Large intestine (tissue), 3 donors: Measurements from ENCODE around the gene TRDN. TPM values are rescaled to one million over a fixed set of nuclear protein-coding genes. Genes with fewer than 3 reads are reported as not detected.

Experiments used
- DNase-seq, 2 donors: peaks; one replicate each; pipeline versions ENCODE4 v3.0.0 to v3.0.0-alpha.2; 2013
- H3K27ac ChIP-seq: one replicate; pipeline ENCODE4 v1.5.1; 2013; ENCODE audit warnings: low read length
- H3K27me3 ChIP-seq: 2 replicates; pipeline ENCODE4 v1.6.1; 2013; ENCODE audit warnings: low read length; ENCODE audit not compliant: control insufficient read depth, insufficient read depth
- H3K36me3 ChIP-seq: 2 replicates; pipeline ENCODE4 v1.6.1; 2013; ENCODE audit warnings: low read length; ENCODE audit not compliant: control insufficient read depth, insufficient read depth
- H3K4me1 ChIP-seq: one replicate; pipeline ENCODE4 v1.6.1; 2013; ENCODE audit warnings: low read length; ENCODE audit not compliant: control insufficient read depth, insufficient read depth
- H3K4me3 ChIP-seq: one replicate; pipeline ENCODE4 v1.5.1; 2013; ENCODE audit warnings: low read length
- H3K9me3 ChIP-seq: one replicate; pipeline ENCODE4 v1.6.1; 2013; ENCODE audit warnings: mild to moderate bottlenecking, low read depth, low read length, moderate library complexity; ENCODE audit not compliant: control insufficient read depth
- WGBS: methylation state at CpG from one replicate; pipeline ENCODE4 v1.1.5; 2013; ENCODE audit warnings: low lambda C conversion rate; ENCODE audit not compliant: insufficient coverage; 5-methylcytosine and 5-hydroxymethylcytosine counted together
- polyA plus RNA-seq: library from polyadenylated mRNA; unstranded; fragments of 120-200 nt; gene quantifications from one replicate; pipeline ENCODE4 v1.2.1, GENCODE V29; 2013

The TRDN gene
- polyA plus RNA-seq, 1 donor: 0.09 TPM

GRCh38 chr6:123168892-123169773 is 467.6 kb downstream of the TRDN start:
- DNase-seq: no peak
- Histone ChIP-seq H3K36me3 (no peaks in the 10 kb centered on the region), H3K4me3 (no peak overlapping the region), H3K4me1 (no peaks in the 10 kb centered on the region), H3K9me3 (no peaks in the 10 kb centered on the region), H3K27me3 (no peaks in the 10 kb centered on the region), H3K27ac (no peak overlapping the region)
- 85% methylated on average over 2 of the region's 2 CpGs for WGBS

GRCh38 chr6:123168466-123168865 is 468.3 kb downstream of the TRDN start:
- H3K27ac ChIP-seq: no peak overlapping the region
- WGBS: 83% methylated on average over 1 of the region's 1 CpG
- DNase-seq: no peak
- H3K4me1 ChIP-seq: no peaks in the 10 kb centered on the region
- no peaks in the 10 kb centered on the region for H3K36me3 ChIP-seq
- no peaks in the 10 kb centered on the region for H3K27me3 ChIP-seq
- H3K4me3 ChIP-seq: no peak overlapping the region
- no peaks in the 10 kb centered on the region for H3K9me3 ChIP-seq

Other genes starting within 250 kb of the TRDN start
- 1.3 TPM for gene NKAIN2, start 166.9 kb upstream of the TRDN start, polyA plus RNA-seq